Stomach smooth muscle (tissue), 2 donors: ENCODE results near the gene CHMP4A.
A peak's percentile ranks its signal among the peaks of the same experiment; 100 is the strongest.

ENCODE experiments used
- H3K27ac ChIP-seq: one replicate; pipeline ENCODE4 v1.7.0; 2013; ENCODE audit warnings: mild to moderate bottlenecking, low read length, inconsistent platforms
- H3K27me3 ChIP-seq, 2 donors: one replicate each; pipeline ENCODE4 v1.7.0; 2013; ENCODE audit warnings: low read length in 2 of 2; ENCODE audit not compliant: insufficient read depth in 2 of 2, control insufficient read depth in 1 of 2
- H3K36me3 ChIP-seq, 2 donors: one replicate each; pipeline ENCODE4 v1.7.0; 2013; ENCODE audit warnings: low read length in 2 of 2; ENCODE audit not compliant: control insufficient read depth in 2 of 2, insufficient read depth in 2 of 2
- H3K4me1 ChIP-seq: one replicate; pipeline ENCODE4 v1.7.0; 2013; ENCODE audit warnings: low read length; ENCODE audit not compliant: control insufficient read depth, insufficient read depth
- H3K4me3 ChIP-seq, 2 donors: one replicate each; pipeline ENCODE4 v1.7.0; 2013; ENCODE audit warnings: low read length in 2 of 2
- H3K9ac ChIP-seq, 2 donors: one replicate each; pipeline ENCODE4 v1.7.0; 2013; ENCODE audit warnings: low read length in 2 of 2, mild to moderate bottlenecking in 1 of 2
- H3K9me3 ChIP-seq, 2 donors: one replicate each; pipeline ENCODE4 v1.7.0; 2013; ENCODE audit warnings: low read length in 2 of 2; ENCODE audit not compliant: control insufficient read depth in 2 of 2
- donor health status: healthy.
- donor health status: Pancreatic carcinoma.

The CHMP4A gene

DNA sequence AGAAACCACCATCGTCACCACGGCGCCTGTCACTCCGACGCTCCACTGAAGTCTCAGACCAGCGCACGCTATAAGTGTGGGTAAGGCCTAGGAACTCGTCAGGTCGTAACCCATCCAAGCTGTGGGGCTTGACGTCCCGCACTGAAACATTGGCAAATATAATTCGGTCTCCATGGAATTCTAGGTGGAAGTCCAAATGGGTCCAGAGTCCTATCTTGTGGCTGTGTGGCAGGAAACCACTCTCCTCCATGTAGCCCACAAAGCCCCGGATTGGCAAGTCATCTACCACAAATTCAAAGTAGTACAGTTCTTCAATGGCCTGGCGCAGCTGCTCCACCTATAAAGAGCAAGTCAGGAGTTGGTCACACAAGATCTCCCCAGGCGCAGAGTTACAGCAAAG is 20.4 kb downstream of the CHMP4A start:
- Histone ChIP-seq H3K4me1 (peaks cover 38% of the 10 kb centered on the region), H3K9ac (no peak overlapping the region), H3K36me3 (peaks cover 6 to 19% of the 10 kb centered on the region in 2 donors), H3K27me3 (no peaks in the 10 kb centered on the region), H3K4me3 (no peak overlapping the region), H3K9me3 (no peaks in the 10 kb centered on the region), H3K27ac (no peak overlapping the region)

DNA sequence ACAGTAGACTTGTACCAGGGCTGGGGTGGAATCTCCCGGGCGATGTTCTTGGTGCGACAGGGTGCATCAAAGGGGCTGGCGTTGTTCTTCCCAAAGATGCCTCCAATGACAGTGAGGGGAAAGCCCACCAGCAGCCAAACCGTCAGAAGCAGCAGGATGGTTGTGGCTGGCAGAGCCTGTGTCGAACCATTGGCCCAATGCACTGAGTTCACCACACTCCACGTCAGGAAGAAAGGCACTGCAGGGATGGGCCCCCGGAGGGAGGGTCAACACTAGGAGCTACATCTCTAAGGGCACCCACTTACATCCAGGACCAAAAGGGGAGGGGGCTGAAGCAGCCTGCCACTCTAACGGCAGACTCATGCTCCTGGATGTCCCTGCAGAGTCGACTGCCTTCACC is 22.9 kb downstream of the CHMP4A start:
- no peak overlapping the region for H3K27ac ChIP-seq
- no peak overlapping the region for H3K4me3 ChIP-seq
- no peaks in the 10 kb centered on the region for H3K27me3 ChIP-seq
- H3K36me3 ChIP-seq: peaks cover 24 to 36% of the 10 kb centered on the region in 2 donors
- H3K4me1 ChIP-seq: peaks cover 32% of the 10 kb centered on the region
- no peak overlapping the region for H3K9ac ChIP-seq
- H3K9me3 ChIP-seq: no peaks in the 10 kb centered on the region

DNA sequence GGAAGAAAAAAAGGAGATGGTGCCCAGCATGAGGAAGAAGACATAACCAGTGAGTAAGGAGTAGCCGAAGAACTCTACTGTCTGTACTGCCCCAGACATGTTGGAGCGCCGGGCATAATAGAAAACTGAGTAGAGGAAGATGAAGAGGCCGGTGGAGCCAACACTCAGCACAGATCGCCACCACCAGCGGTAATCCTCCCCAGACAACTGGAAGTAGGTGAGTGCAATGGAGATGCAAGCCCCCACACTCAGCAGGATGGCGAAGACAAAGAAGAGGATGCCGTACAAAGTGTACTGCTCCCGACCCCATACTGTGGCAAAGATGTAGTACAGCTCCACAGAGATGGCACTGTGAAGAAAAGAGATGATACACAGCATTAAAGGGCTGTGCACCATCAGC is 23.8 kb downstream of the CHMP4A start:
- Histone ChIP-seq H3K27ac (no peak overlapping the region), H3K9ac (no peak overlapping the region), H3K27me3 (no peaks in the 10 kb centered on the region), H3K4me1 (peaks cover 24% of the 10 kb centered on the region), H3K36me3 (peaks cover 34 to 44% of the 10 kb centered on the region in 2 donors), H3K4me3 (no peak overlapping the region), H3K9me3 (no peaks in the 10 kb centered on the region)

DNA sequence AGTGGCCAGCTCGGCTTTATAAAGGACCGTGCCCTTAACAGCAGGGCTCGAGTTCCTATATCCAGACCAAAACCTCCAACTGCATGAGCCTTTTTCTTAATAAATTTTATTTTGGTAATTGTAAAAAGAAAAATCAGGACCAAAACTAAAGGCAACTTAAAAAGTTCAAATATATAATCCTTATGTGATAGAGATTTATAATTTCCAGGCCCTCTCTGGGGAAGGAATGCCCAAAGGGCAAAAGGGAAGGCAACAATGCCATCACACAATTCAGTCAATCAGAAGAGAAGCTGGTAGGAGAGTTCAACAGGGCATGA is 24.3 kb downstream of the CHMP4A start:
- Histone ChIP-seq H3K27me3 (no peaks in the 10 kb centered on the region), H3K4me1 (peaks cover 19% of the 10 kb centered on the region), H3K9me3 (no peaks in the 10 kb centered on the region), H3K4me3 (peak overlapping the region; percentile 54 to 82), H3K9ac (no peak overlapping the region), H3K36me3 (peaks cover 37 to 47% of the 10 kb centered on the region in 2 donors), H3K27ac (peak overlapping the region; percentile 46)

DNA sequence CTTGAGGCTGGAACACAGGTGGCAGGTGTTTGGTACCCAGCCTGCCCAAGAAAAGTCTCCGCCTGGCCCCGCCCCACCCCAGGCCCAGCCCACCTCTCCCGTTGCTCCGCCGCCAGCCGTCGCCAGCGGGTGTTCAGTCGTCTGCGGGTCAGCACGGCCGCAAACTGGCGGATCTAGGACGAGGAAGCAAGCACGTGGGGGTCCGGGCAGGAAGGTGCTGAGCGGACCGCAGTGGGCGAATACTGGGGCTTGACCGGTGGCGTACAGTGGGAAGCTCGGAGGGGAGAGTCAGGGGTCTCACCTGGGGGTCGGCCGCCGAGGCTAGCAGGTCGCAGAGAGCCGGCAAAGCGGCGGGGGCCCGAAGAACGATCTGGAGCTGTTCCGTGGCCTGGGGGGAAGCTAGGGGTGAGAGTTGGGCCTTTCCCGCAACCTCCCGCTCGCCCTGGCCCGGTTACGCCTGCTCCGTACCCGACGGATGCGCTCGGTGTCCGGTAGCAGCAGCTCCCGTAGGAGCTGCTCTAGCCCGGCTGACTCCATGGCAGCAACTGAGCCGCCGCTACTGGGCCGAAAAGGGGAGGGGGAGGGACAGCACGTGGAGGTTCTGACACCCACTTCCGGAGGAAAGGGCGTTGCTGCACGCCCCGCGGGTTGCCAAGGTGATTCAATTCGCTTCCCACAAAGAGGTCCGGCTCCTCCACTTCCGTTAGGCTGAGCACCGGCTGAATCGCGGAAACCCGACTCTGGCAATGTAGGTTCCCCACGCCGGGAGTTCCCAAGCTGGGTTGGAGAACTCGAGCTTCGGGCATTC is 24.8 kb downstream of the CHMP4A start, which contains the start of gene IPO4:
TSS of gene IPO4 (minus strand) at position 566 of the 808 bp plus-strand sequence. CDS start at position 537, 29 bp downstream.
- H3K27me3 ChIP-seq: no peaks in the 10 kb centered on the region
- H3K4me1 ChIP-seq: peaks cover 19% of the 10 kb centered on the region
- no peaks in the 10 kb centered on the region for H3K9me3 ChIP-seq
- peak within 1 kb of the TSS; percentile 54 to 82 for H3K4me3 ChIP-seq
- peak within 1 kb of the TSS; percentile 61 to 80 for H3K9ac ChIP-seq
- H3K27ac ChIP-seq: peak within 1 kb of the TSS; percentile 66
- peaks cover 39 to 51% of the 10 kb centered on the region in 2 donors for H3K36me3 ChIP-seq

DNA sequence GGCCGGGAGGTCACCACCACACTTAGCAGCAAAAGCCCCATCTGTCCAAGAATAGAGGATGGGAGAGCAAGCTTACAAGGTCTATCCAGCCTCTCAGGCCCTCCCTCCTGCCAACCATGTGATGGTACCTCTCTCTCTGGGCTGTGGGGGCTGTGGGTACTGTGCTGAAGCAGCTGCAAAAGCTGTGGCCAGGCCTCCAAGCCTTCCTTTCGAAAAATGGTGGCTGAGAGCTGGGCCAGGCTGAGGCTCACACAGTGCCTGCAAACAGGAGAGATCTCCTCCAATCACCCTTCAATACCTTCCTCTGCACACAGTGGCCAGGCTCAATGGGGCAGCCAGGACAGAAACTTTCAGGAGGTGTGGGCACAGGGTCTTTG is 25.8 kb downstream of the CHMP4A start:
- H3K4me1 ChIP-seq: peaks cover 17% of the 10 kb centered on the region
- no peaks in the 10 kb centered on the region for H3K27me3 ChIP-seq
- H3K36me3 ChIP-seq: peaks cover 37 to 51% of the 10 kb centered on the region in 2 donors
- H3K9ac ChIP-seq: peak overlapping the region; percentile 61 to 80
- H3K4me3 ChIP-seq: peak overlapping the region; percentile 54 to 82
- H3K27ac ChIP-seq: peak overlapping the region; percentile 66
- H3K9me3 ChIP-seq: no peaks in the 10 kb centered on the region

DNA sequence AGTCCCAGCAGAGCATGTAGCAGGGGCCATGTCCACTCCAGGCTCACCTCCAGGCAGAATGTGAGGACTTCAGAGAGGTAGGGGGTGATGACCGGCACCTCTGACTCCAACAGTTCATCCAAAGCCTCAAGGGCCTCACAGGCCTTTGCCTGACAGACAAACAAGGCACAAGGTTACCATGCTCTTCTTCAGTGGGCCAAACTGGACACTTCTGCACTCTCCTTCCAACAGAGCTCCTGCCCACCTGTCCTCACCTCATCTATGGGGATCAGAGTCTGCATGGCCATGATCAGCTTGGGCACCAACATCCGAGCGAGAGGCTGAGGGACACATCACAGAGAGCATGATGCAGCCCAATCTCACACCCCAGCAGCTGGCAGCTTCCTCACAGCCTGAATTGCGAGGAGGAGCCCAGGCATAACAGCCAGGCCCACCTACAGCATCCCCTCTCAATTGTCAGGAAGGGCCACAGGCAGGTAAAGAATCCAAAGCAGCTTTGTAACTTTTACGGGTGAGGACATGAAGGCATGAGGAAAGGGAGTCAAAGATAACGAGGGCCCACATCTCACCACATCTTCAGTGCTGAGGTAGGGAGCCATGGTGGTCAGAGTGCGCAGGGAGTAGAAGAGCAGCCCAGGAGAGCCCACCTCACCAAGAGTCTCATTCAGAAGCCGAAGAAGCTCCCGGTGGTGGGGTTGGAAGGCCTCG is 26.3 kb downstream of the CHMP4A start:
- Histone ChIP-seq H3K4me3 (no peak overlapping the region), H3K9ac (peak overlapping the region; percentile 25 to 29), H3K27ac (no peak overlapping the region), H3K36me3 (peaks cover 40 to 52% of the 10 kb centered on the region in 2 donors), H3K27me3 (no peaks in the 10 kb centered on the region), H3K4me1 (peaks cover 14% of the 10 kb centered on the region), H3K9me3 (no peaks in the 10 kb centered on the region)

DNA sequence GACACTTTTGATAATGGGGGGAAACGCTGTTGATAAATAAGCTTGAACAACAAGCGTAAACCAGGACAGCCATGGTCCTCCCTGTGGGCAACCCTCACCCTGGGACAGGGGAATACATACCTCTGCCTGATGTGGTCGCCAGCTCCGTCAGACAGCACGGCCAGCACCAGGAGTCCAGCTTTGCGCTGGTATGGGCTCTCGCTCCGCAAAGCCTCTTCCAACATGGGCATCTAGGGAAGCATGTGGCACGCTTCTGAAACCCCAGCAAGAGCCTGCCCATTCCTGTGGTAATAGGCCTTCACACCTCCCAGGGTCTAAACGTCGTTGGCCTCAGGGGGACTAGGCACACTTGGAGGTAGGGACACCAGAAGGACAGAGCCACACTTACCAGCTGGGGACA is 27.5 kb downstream of the CHMP4A start:
- H3K4me1 ChIP-seq: peaks cover 14% of the 10 kb centered on the region
- no peaks in the 10 kb centered on the region for H3K9me3 ChIP-seq
- no peaks in the 10 kb centered on the region for H3K27me3 ChIP-seq
- H3K4me3 ChIP-seq: no peak overlapping the region
- no peak overlapping the region for H3K9ac ChIP-seq
- H3K36me3 ChIP-seq: peaks cover 43 to 52% of the 10 kb centered on the region in 2 donors
- H3K27ac ChIP-seq: no peak overlapping the region

DNA sequence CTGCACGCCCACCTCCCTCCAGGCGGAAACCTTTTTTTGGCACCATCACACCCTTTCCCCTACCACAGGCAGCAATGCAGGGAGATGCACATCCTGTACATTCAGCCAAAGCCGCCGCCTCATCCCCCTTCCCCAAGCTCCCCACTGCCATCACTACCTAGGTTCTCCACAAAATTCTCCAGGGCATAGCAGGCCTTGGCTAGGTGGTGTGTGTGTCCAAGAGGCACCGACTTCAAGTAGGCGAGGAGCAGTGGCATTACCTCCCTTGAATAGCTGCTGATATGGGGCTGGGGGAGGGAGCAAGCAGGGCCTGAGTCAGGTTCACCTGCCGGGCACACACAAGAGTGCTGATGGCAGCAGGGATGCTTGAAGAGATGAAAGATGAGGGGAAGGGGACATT is 28.3 kb downstream of the CHMP4A start:
- H3K4me3 ChIP-seq: no peak overlapping the region
- H3K36me3 ChIP-seq: peaks cover 43 to 53% of the 10 kb centered on the region in 2 donors

DNA sequence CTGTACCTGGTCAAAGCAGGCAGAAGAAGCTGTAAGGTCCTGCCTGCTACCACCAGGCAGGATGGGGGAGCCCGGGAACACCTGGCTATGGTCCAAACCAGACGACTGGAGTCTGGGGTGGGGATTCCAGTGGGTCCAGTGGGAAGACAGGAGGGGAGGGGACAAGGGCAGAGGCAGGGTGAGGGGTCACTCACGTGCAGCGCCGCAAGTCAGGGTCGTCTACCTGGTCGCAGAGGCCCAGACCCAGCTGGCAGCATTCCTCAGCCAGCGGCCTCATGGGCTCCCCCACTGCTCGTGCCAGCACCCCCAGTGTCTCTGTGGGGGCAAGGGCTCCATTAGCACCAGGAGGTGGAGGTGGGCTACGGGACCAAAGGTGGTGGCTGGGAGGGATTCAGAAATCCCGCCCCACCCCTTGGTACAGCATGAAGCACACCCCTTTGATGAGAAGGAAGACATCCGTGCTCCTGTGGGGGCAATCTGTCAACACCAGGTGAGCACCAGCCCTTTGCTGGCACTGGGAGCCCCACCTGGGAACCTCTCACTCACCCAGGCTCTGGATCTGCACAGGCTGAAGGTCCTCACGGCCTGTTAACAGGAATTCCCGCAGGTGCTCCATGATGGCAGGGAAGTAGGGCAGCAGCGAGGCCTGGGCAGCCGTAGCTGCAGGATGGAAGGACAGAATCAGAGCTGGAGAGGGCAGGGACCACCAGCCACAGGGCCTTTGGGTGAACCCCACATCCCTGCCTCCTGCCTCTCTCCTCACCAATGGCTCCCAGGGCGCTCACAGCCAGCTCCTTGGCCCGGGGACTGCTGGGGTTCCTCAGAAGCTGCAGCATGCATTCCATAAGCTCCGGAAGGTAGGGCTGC is 29.0 kb downstream of the CHMP4A start:
- H3K9ac ChIP-seq: no peak overlapping the region
- no peak overlapping the region for H3K4me3 ChIP-seq
- no peaks in the 10 kb centered on the region for H3K27me3 ChIP-seq
- H3K36me3 ChIP-seq: peaks cover 43 to 54% of the 10 kb centered on the region in 2 donors
- no peaks in the 10 kb centered on the region for H3K9me3 ChIP-seq
- no peak overlapping the region for H3K27ac ChIP-seq
- peaks cover 21% of the 10 kb centered on the region for H3K4me1 ChIP-seq

More for the DNA sequence above, 28.3 kb downstream of the CHMP4A start:
- Histone ChIP-seq H3K4me1 (peaks cover 21% of the 10 kb centered on the region), H3K27me3 (no peaks in the 10 kb centered on the region), H3K9me3 (no peaks in the 10 kb centered on the region), H3K9ac (no peak overlapping the region), H3K27ac (no peak overlapping the region)
